Spleen (tissue), 7 donors: Measurements from ENCODE around the gene MED26.

Experiments
- POLR2A ChIP-seq, 3 donors: fragments of 450-650 bp; IDR thresholded peaks; one replicate each; pipeline ENCODE4 v1.5.1; 2017; ENCODE audit warnings: antibody characterized with exemption in 3 of 3, mild to moderate bottlenecking in 1 of 3
- POLR2AphosphoS5 ChIP-seq, 3 donors: sonication (generic); formaldehyde crosslinking; IDR thresholded peaks; one replicate each; pipeline ENCODE4 v1.5.1; 2017; ENCODE audit warnings: antibody characterized with exemption in 3 of 3
- TF ChIP-seq, protein P1 (sequence below), 11 experiments: fragments of 200-600 bp in 7 of 11; fragments of 450-650 bp in 4 of 11; sonication (generic) in 4 of 11; IDR thresholded peaks in 8 of 11; conservative IDR thresholded peaks in 3 of 11; 1 replicate in 7 of 11; 2 replicates in 4 of 11; pipeline versions ENCODE4 v1.4.0 to v1.8.0; 2016 to 2021; ENCODE audit warnings: antibody characterized with exemption in 11 of 11, inconsistent platforms in 4 of 11, mild to moderate bottlenecking in 1 of 11
- donor health status: DM: no; HTN: no; CAD: no; lungs with moderate emphysema.
- donor health status: DM: no; HTN: no; CAD: no.
- donor health status: DM: no; HTN: no; CAD: no.

DNA sequence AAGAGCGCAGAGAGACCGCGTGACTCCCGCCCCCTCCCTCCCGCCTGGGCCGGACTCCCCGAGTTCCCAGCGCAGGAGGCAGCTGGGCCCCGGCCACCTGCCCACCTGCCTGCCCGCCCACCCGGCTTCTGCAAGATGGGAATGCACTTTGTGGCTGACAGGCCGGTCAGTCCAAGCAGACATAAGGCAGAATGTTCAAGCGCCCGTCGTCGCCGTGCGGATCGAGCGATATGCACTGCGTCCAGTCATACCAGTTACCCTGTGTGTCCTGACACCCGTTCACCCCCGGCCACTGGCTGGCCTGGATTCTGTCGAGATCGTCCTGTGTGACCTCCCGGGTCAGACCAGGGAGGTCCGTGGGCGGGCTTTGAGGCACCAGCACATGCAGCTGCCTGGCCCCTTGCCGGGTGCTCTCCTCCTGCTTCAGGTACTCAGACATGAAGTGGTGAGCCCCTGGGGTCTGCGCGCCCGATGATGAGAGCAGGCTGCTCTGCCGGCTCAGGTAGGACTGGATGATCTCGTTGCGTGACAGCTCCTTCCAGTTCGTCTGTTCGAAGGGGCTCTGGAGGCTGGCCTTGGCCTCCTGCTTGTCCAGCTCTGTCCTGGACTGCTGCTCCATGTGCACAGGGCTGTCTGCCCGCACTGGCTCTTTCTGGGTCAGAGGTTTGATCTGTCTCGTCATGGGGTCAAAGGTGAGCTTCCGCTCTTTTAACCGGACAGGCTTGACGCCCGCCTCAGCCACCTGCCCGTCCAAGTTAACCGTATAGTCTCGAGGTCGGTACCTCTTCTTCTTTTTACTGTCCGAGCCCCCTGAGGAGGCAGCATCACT is 51.9 kb downstream of the MED26 start:
- no peak for TF ChIP-seq POLR2A (IDR thresholded peaks at IDR 0.05)
- TF ChIP-seq, protein P1, sequence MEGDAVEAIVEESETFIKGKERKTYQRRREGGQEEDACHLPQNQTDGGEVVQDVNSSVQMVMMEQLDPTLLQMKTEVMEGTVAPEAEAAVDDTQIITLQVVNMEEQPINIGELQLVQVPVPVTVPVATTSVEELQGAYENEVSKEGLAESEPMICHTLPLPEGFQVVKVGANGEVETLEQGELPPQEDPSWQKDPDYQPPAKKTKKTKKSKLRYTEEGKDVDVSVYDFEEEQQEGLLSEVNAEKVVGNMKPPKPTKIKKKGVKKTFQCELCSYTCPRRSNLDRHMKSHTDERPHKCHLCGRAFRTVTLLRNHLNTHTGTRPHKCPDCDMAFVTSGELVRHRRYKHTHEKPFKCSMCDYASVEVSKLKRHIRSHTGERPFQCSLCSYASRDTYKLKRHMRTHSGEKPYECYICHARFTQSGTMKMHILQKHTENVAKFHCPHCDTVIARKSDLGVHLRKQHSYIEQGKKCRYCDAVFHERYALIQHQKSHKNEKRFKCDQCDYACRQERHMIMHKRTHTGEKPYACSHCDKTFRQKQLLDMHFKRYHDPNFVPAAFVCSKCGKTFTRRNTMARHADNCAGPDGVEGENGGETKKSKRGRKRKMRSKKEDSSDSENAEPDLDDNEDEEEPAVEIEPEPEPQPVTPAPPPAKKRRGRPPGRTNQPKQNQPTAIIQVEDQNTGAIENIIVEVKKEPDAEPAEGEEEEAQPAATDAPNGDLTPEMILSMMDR (IDR thresholded peaks at IDR 0.05 in 8 of 11, conservative IDR thresholded peaks at IDR 0.05 in 3 of 11), result no peak
- no peak for TF ChIP-seq POLR2AphosphoS5 (IDR thresholded peaks at IDR 0.05)
